ENCODE data around the gene ANGPTL4. TPM values are rescaled to one million over a fixed set of nuclear protein-coding genes. Genes with fewer than 3 reads are reported as not detected.

The ANGPTL4 gene
- total RNA-seq, 2 donors from 2014 or later, result 0.89 to 5.0 TPM

GRCh38 chr19:8393192-8393870 lies 29.4 kb downstream of the ANGPTL4 start:
- ATAC-seq (replicated peaks in 1 of 2) (no peak), DNase-seq (no peak)
- no peak overlapping the region for H3K4me3 Mint-ChIP-seq
- H3K9me3 Mint-ChIP-seq, result no peaks in the 10 kb centered on the region
- H3K4me1 Mint-ChIP-seq (ENCODE audit: low read depth), result peaks cover 43% of the 10 kb centered on the region
- H3K27me3 Mint-ChIP-seq (ENCODE audit: low read depth), result no peaks in the 10 kb centered on the region
- H3K36me3 Mint-ChIP-seq (ENCODE audit: insufficient read depth in 2 of 2), result peaks cover 0 to 2% of the 10 kb centered on the region in 2 donors
- no peak overlapping the region for H3K27ac Mint-ChIP-seq

GRCh38 chr19:8393871-8394250 lies 29.9 kb downstream of the ANGPTL4 start:
- peaks cover 0 to 2% of the 10 kb centered on the region in 2 donors for H3K36me3 Mint-ChIP-seq (ENCODE audit: insufficient read depth in 2 of 2)
- peaks cover 43% of the 10 kb centered on the region for H3K4me1 Mint-ChIP-seq (ENCODE audit: low read depth)
- H3K27me3 Mint-ChIP-seq (ENCODE audit: low read depth), result no peaks in the 10 kb centered on the region
- ATAC-seq (replicated peaks in 1 of 2) (no peak), DNase-seq (no peak)
- no peak overlapping the region for H3K4me3 Mint-ChIP-seq
- H3K9me3 Mint-ChIP-seq, result no peaks in the 10 kb centered on the region
- H3K27ac Mint-ChIP-seq, result peak overlapping the region; percentile 86

- Mint-ChIP-seq H3K4me3 (no peak overlapping the region), H3K27ac (no peak overlapping the region), H3K36me3 (ENCODE audit: insufficient read depth in 2 of 2) (peaks cover 2 to 3% of the 10 kb centered on the region in 2 donors), H3K27me3 (ENCODE audit: low read depth) (no peaks in the 10 kb centered on the region), H3K4me1 (ENCODE audit: low read depth) (peaks cover 37% of the 10 kb centered on the region), H3K9me3 (no peaks in the 10 kb centered on the region)
- ATAC-seq (replicated peaks in 1 of 2) (no peak), DNase-seq (no peak)
Measured at GRCh38 chr19:8395621-8396082, 31.7 kb downstream of the ANGPTL4 start.

DNA sequence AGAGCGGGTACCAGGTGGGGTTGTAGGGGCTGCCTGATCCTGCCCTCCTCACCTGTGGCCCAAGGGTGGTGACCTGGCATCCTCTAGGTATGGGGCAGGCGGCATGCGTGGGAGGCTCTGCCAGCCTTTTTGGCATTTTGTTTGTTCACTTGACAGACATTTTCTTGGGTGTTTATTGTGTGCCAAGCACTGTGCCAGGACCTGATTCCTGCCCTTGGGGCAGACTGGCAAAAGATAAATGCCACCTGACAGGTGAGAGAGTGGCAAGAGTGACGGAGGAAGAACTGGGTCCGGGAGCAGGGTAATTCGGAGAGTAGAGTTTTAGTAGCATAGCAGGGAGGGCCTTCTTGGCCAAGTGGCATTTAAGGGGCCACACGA lies 32.2 kb downstream of the ANGPTL4 start:
- H3K4me1 Mint-ChIP-seq (ENCODE audit: low read depth), result peaks cover 32% of the 10 kb centered on the region
- ATAC-seq (replicated peaks in 1 of 2) (no peak), DNase-seq (no peak)
- no peaks in the 10 kb centered on the region for H3K27me3 Mint-ChIP-seq (ENCODE audit: low read depth)
- peaks cover 2 to 3% of the 10 kb centered on the region in 2 donors for H3K36me3 Mint-ChIP-seq (ENCODE audit: insufficient read depth in 2 of 2)
- H3K9me3 Mint-ChIP-seq, result no peaks in the 10 kb centered on the region
- H3K27ac Mint-ChIP-seq, result peak overlapping the region; percentile 30
- no peak overlapping the region for H3K4me3 Mint-ChIP-seq

DNA sequence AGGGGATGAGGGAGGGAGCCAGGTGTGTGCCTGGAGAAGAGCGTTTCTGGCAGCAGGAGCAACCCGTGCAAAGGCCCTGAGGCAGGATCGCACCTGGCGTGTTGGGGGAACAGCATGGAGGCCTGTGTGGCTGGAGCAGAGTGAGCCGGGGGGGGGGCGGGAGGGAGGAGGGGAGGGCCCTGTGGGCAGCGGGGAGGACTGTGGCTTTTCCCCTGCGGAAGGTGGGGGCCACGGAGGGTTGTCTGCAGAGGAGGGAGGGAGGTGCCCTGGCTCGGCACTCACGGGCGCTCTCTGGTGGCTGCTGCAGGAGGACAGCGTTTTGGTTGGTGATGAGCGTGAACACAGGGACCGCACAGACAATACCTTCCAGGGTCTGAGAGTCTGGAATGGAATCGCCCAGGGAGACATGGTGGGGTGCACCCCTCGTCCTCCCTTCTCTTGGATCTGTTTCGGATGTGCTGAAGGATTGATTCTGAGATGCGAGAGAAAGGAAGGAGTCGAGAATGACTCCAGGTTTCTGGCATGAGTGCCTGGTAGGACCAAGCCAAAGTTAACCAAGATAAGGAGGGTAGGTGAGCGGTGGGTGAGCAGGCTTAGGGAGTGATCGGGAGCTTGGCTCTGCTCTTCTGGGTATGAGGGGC lies 32.7 kb downstream of the ANGPTL4 start:
- Mint-ChIP-seq H3K9me3 (no peaks in the 10 kb centered on the region), H3K4me3 (no peak overlapping the region), H3K4me1 (ENCODE audit: low read depth) (peaks cover 28% of the 10 kb centered on the region), H3K36me3 (ENCODE audit: insufficient read depth in 2 of 2) (peaks cover 2 to 3% of the 10 kb centered on the region in 2 donors), H3K27me3 (ENCODE audit: low read depth) (no peaks in the 10 kb centered on the region), H3K27ac (no peak overlapping the region)
- ATAC-seq (replicated peaks in 1 of 2) (peak; percentile 83 to 85), DNase-seq (peak; percentile 81)

DNA sequence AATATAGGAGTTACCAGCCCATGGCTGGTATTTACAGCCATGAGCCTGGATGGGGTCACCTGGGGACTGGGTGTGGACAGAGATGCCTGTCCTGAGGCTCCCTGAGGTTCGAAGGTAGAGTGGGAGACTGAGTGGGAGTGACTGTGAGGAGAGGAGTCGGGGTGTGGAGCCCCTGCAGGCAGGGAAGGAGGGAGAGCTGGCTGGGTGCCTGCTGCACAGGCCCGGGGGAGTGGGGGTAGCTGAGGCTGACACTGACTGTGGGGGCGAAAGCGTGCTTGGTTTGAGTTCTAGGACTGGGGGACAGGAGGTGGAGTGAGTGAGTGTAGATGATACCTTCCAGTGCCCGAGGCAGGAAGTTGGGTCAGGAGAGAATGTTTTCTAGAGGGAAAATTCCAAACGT lies 33.3 kb downstream of the ANGPTL4 start:
- no peak for DNase-seq
- Mint-ChIP-seq H3K4me1 (ENCODE audit: low read depth) (peaks cover 22% of the 10 kb centered on the region), H3K36me3 (ENCODE audit: insufficient read depth in 2 of 2) (peaks cover 2 to 3% of the 10 kb centered on the region in 2 donors)

DNA sequence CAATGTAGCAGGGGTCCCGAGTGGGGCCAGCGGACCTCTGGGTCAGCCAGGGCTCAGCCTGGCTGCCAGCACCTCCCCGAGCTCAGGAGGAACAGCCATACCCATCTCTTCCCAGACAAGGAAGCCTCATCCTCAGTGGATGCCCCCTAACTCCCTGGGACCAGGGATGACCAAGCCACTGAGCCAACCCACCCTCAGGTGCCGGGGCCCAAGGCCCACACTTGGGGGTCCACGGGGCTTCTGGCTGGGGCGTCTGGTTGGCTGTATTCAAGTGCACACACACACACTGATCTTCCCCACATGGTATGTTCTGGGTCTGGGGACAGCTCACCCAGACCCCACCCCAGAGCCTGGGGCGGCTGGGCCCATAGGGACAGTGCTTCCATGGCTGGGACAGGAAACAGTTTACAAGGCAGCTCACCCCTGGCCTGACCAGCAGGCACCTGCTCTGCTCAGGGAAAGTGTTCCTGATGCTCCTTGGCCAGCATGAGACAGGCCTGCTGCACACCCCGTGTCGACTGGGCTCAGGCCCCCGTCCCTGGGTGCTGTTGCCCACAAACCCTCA lies 33.9 kb downstream of the ANGPTL4 start:
- H3K27ac Mint-ChIP-seq, result no peak overlapping the region
- DNase-seq (no peak), ATAC-seq (replicated peaks in 1 of 2) (no peak)
- H3K36me3 Mint-ChIP-seq (ENCODE audit: insufficient read depth in 2 of 2), result peaks cover 2 to 3% of the 10 kb centered on the region in 2 donors
- no peaks in the 10 kb centered on the region for H3K27me3 Mint-ChIP-seq (ENCODE audit: low read depth)
- no peak overlapping the region for H3K4me3 Mint-ChIP-seq
- no peaks in the 10 kb centered on the region for H3K9me3 Mint-ChIP-seq
- H3K4me1 Mint-ChIP-seq (ENCODE audit: low read depth), result peaks cover 20% of the 10 kb centered on the region

More for the DNA sequence above, 33.3 kb downstream of the ANGPTL4 start:
- Mint-ChIP-seq H3K27ac (peak overlapping the region; percentile 84), H3K9me3 (no peaks in the 10 kb centered on the region), H3K4me3 (no peak overlapping the region), H3K27me3 (ENCODE audit: low read depth) (no peaks in the 10 kb centered on the region)
- no peak for ATAC-seq (replicated peaks in 1 of 2)

- Mint-ChIP-seq H3K4me1 (ENCODE audit: low read depth) (peaks cover 16% of the 10 kb centered on the region), H3K9me3 (no peaks in the 10 kb centered on the region), H3K36me3 (ENCODE audit: insufficient read depth in 2 of 2) (peaks cover 2 to 3% of the 10 kb centered on the region in 2 donors), H3K27me3 (ENCODE audit: low read depth) (no peaks in the 10 kb centered on the region), H3K4me3 (no peak overlapping the region), H3K27ac (no peak overlapping the region)
- ATAC-seq (replicated peaks in 1 of 2), result no peak
- DNase-seq, result no peak
Measured at GRCh38 chr19:8398311-8398771, 34.4 kb downstream of the ANGPTL4 start.

- H3K27me3 Mint-ChIP-seq (ENCODE audit: low read depth), result no peaks in the 10 kb centered on the region
- no peak overlapping the region for H3K27ac Mint-ChIP-seq
- ATAC-seq (replicated peaks in 1 of 2), result no peak
- peaks cover 16% of the 10 kb centered on the region for H3K4me1 Mint-ChIP-seq (ENCODE audit: low read depth)
- no peak for DNase-seq
- H3K9me3 Mint-ChIP-seq, result no peaks in the 10 kb centered on the region
- H3K36me3 Mint-ChIP-seq (ENCODE audit: insufficient read depth in 2 of 2), result peaks cover 2 to 3% of the 10 kb centered on the region in 2 donors
- H3K4me3 Mint-ChIP-seq, result no peak overlapping the region
Measured at GRCh38 chr19:8399681-8400188, 35.8 kb downstream of the ANGPTL4 start.

DNA sequence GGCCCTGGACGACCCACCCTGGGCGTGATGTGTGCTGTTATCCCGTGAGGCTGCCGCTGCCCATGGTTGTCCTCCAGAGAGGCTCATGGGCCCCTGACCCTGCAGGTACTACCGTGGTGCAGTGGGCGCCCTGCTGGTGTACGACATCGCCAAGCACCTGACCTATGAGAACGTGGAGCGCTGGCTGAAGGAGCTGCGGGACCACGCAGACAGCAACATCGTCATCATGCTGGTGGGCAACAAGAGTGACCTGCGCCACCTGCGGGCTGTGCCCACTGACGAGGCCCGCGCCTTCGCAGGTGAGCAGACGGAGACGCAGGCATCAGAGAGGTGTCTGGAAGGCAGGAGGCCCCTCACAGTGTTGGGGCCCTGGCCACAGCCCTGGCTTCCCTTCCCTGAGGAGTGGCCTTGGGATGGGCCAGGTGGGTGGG lies 38.0 kb downstream of the ANGPTL4 start:
- no peak overlapping the region for H3K4me3 Mint-ChIP-seq
- H3K36me3 Mint-ChIP-seq (ENCODE audit: insufficient read depth in 2 of 2), result peaks cover 1 to 2% of the 10 kb centered on the region in 2 donors
- H3K4me1 Mint-ChIP-seq (ENCODE audit: low read depth), result peaks cover 5% of the 10 kb centered on the region
- no peaks in the 10 kb centered on the region for H3K27me3 Mint-ChIP-seq (ENCODE audit: low read depth)
- H3K9me3 Mint-ChIP-seq, result no peaks in the 10 kb centered on the region
- no peak overlapping the region for H3K27ac Mint-ChIP-seq
- ATAC-seq (replicated peaks in 1 of 2), result no peak
- DNase-seq, result no peak

DNA sequence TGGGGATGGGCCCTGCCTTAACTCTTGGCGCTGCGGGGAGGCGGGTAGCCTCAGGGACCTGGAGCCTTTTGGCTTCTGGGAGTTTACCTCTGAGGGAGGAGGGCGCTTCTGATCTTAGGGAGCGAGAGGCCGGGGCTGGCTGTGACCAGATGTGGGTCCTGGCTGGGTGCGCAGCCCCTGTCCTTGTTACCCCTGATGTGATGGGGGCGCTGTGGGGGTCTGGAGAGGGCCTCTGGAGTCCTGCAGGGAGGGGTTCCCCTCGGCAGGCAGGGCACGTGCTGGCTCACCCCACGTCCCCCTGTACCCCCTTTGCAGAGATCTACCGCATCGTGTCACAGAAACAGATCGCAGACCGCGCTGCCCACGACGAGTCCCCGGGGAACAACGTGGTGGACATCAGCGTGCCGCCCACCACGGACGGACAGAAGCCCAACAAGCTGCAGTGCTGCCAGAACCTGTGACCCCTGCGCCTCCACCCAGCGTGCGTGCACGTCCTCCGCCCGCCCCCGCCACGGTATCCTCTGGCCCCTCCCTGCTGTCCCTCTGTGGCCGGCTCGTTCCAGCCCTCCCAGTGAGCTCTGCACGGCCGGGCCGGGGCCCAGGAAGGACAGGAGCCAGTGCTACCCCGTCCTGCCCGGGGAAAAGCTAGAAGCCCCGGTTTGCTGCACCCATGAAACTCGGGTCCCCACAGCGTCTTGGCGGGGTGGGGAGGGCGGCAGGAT lies 39.3 kb downstream of the ANGPTL4 start:
- Mint-ChIP-seq H3K27me3 (ENCODE audit: low read depth) (no peaks in the 10 kb centered on the region), H3K9me3 (no peaks in the 10 kb centered on the region), H3K36me3 (ENCODE audit: insufficient read depth in 2 of 2) (peaks cover 1 to 2% of the 10 kb centered on the region in 2 donors), H3K27ac (no peak overlapping the region), H3K4me1 (ENCODE audit: low read depth) (no peaks in the 10 kb centered on the region), H3K4me3 (no peak overlapping the region)
- DNase-seq (no peak), ATAC-seq (replicated peaks in 1 of 2) (no peak)

- no peak for ATAC-seq (replicated peaks in 1 of 2)
- no peaks in the 10 kb centered on the region for H3K27me3 Mint-ChIP-seq (ENCODE audit: low read depth)
- H3K4me1 Mint-ChIP-seq (ENCODE audit: low read depth), result no peaks in the 10 kb centered on the region
- no peak for DNase-seq
- no peaks in the 10 kb centered on the region for H3K9me3 Mint-ChIP-seq
- H3K4me3 Mint-ChIP-seq, result no peak overlapping the region
- no peak overlapping the region for H3K27ac Mint-ChIP-seq
- H3K36me3 Mint-ChIP-seq (ENCODE audit: insufficient read depth in 2 of 2), result peaks cover 1 to 2% of the 10 kb centered on the region in 2 donors
Measured at GRCh38 chr19:8403820-8404109, 39.8 kb downstream of the ANGPTL4 start.

Data from activated T-cell treated with anti-CD3 and anti-CD28 coated beads, Interleukin-2, amount 50 U/mL, for 72 hours (primary cell).